ENCODE data around the gene ALKBH6.
A peak's percentile ranks its signal among the peaks of the same experiment; 100 is the strongest.

The ALKBH6 gene

GRCh38 chr19:36014012-36014924 is at the start of gene ALKBH6:
Gene ALKBH6, minus strand, starts transcription at chr19:36014213. Its CDS starts 816 bp downstream, at chr19:36013397.
- Histone ChIP-seq H3K27ac (ENCODE audit: low read length) (peak within 1 kb of the TSS; percentile 90), H3K79me2 (ENCODE audit: insufficient read depth, low read length) (peaks cover 36% of the 10 kb centered on the region), H3K9me3 (ENCODE audit: insufficient read depth, low read length, severe bottlenecking) (no peaks in the 10 kb centered on the region), H3K4me1 (ENCODE audit: insufficient read depth, low read length) (peaks cover 28% of the 10 kb centered on the region), H3K4me2 (ENCODE audit: insufficient read depth, low read length) (peak within 1 kb of the TSS; percentile 96), H3K27me3 (ENCODE audit: insufficient read depth, low read length, poor library complexity) (no peaks in the 10 kb centered on the region), H4K20me1 (ENCODE audit: insufficient read depth, low read length) (no peaks in the 10 kb centered on the region), H2AFZ (ENCODE audit: low read depth, low read length) (peak within 1 kb of the TSS; percentile 97), H3K36me3 (ENCODE audit: insufficient read depth, low read length) (peaks cover 21% of the 10 kb centered on the region; the same call in 1 of the 2 replicates), H3K9ac (ENCODE audit: low read depth, low read length) (peak within 1 kb of the TSS; percentile 92), H3K4me3 (ENCODE audit: low read depth in 1 of 2, low read length in 2 of 2) (peak within 1 kb of the TSS; percentile 67 to 96)
- ATAC-seq (ENCODE audit: insufficient read depth, low read depth) = peak; percentile 98
- peak; percentile 100 for DNase-seq
- no peak for TF ChIP-seq EZH2 (IDR thresholded peaks at IDR 0.05; ENCODE audit: borderline replicate concordance, low read depth, low read length, severe bottlenecking)
- peak; percentile 24 for TF ChIP-seq CTCF (IDR thresholded peaks at IDR 0.05; ENCODE audit: borderline replicate concordance, extremely low read depth, low read length, poor library complexity, severe bottlenecking)

- ATAC-seq (ENCODE audit: insufficient read depth, low read depth) (no peak), DNase-seq (no peak)
- H3K9me3 ChIP-seq (ENCODE audit: insufficient read depth, low read length, severe bottlenecking) = no peaks in the 10 kb centered on the region
- TF ChIP-seq CTCF (IDR thresholded peaks at IDR 0.05; ENCODE audit: borderline replicate concordance, extremely low read depth, low read length, poor library complexity, severe bottlenecking) (no peak), EZH2 (IDR thresholded peaks at IDR 0.05; ENCODE audit: borderline replicate concordance, low read depth, low read length, severe bottlenecking) (no peak)
- H3K9ac ChIP-seq (ENCODE audit: low read depth, low read length) = no peak overlapping the region
- no peak overlapping the region for H3K27ac ChIP-seq (ENCODE audit: low read length)
- H3K4me2 ChIP-seq (ENCODE audit: insufficient read depth, low read length) = no peak overlapping the region
- peaks cover 82% of the 10 kb centered on the region for H4K20me1 ChIP-seq (ENCODE audit: insufficient read depth, low read length)
- peaks cover 90% of the 10 kb centered on the region for H3K79me2 ChIP-seq (ENCODE audit: insufficient read depth, low read length)
- H3K4me1 ChIP-seq (ENCODE audit: insufficient read depth, low read length) = peaks cover 35% of the 10 kb centered on the region
- peaks cover 93% of the 10 kb centered on the region for H3K36me3 ChIP-seq (ENCODE audit: insufficient read depth, low read length)
- H2AFZ ChIP-seq (ENCODE audit: low read depth, low read length) = no peak overlapping the region
- H3K4me3 ChIP-seq (ENCODE audit: low read depth in 1 of 2, low read length in 2 of 2) = no peak overlapping the region
- no peaks in the 10 kb centered on the region for H3K27me3 ChIP-seq (ENCODE audit: insufficient read depth, low read length, poor library complexity)
These were observed 47.4 kb upstream of the ALKBH6 start for GRCh38 chr19:36061367-36061766.

- DNase-seq (peak; percentile 24), ATAC-seq (ENCODE audit: insufficient read depth, low read depth) (peak; percentile 66)
- Histone ChIP-seq H4K20me1 (ENCODE audit: insufficient read depth, low read length) (peaks cover 81% of the 10 kb centered on the region), H2AFZ (ENCODE audit: low read depth, low read length) (no peak overlapping the region), H3K4me3 (ENCODE audit: low read depth in 1 of 2, low read length in 2 of 2) (no peak overlapping the region), H3K79me2 (ENCODE audit: insufficient read depth, low read length) (peaks cover 90% of the 10 kb centered on the region), H3K9ac (ENCODE audit: low read depth, low read length) (no peak overlapping the region), H3K36me3 (ENCODE audit: insufficient read depth, low read length) (peaks cover 87% of the 10 kb centered on the region), H3K4me2 (ENCODE audit: insufficient read depth, low read length) (no peak overlapping the region), H3K4me1 (ENCODE audit: insufficient read depth, low read length) (peaks cover 45% of the 10 kb centered on the region), H3K27ac (ENCODE audit: low read length) (no peak overlapping the region), H3K9me3 (ENCODE audit: insufficient read depth, low read length, severe bottlenecking) (no peaks in the 10 kb centered on the region), H3K27me3 (ENCODE audit: insufficient read depth, low read length, poor library complexity) (no peaks in the 10 kb centered on the region)
- TF ChIP-seq CTCF (IDR thresholded peaks at IDR 0.05; ENCODE audit: borderline replicate concordance, extremely low read depth, low read length, poor library complexity, severe bottlenecking) (peak; percentile 63), EZH2 (IDR thresholded peaks at IDR 0.05; ENCODE audit: borderline replicate concordance, low read depth, low read length, severe bottlenecking) (no peak)
These were observed 46.4 kb upstream of the ALKBH6 start for GRCh38 chr19:36060430-36060829.
